Endothelial cell of umbilical vein (primary cell): ENCODE results near the gene PIGM. TPM values are rescaled to one million over a fixed set of nuclear protein-coding genes. Genes with fewer than 3 reads are reported as not detected.

ENCODE experiments used
- BruUV-seq: library from RNA; stranded (reverse); fragments of 400-500 nt; replicated peaks from 2 replicates; lab custom pipeline; 2021; lab: Mats Ljungman, UMichigan
- CTCF ChIA-PET: fragments of 300-600, 350-600 bp; sonication (Branson Sonifier 250); formaldehyde crosslinking; loops from one replicate; lab custom pipeline; 2021; ENCODE audit warnings: antibody characterized with exemption, inconsistent platforms; lab: Charles Lee
- POLR2A ChIA-PET: fragments of 300-600, 350-600 bp; sonication (Branson Sonifier 250); formaldehyde crosslinking; loops from one replicate; lab custom pipeline; 2021; ENCODE audit warnings: antibody characterized with exemption, inconsistent platforms; lab: Charles Lee
- DNase-seq: peaks from one replicate; pipeline ENCODE4 v3.0.0-alpha.2; 2011; ENCODE audit warnings: low read depth, low spot score
- FAIRE-seq: peaks from 2 replicates; lab custom pipeline; 2011; peaks lifted over from hg19 to GRCh38; lab: Jason Lieb, UNC
- H2AFZ ChIP-seq: 2 replicates; pipeline ENCODE4 v1.6.0; 2012; ENCODE audit warnings: low read depth, low read length, control low read depth, inconsistent platforms
- H3K27ac ChIP-seq: 2 replicates; pipeline ENCODE4 v1.5.1; 2011; ENCODE audit warnings: low read depth, mild to moderate bottlenecking, control low read depth, low read length, moderate library complexity; ENCODE audit not compliant: insufficient read depth
- H3K27me3 ChIP-seq, 2 experiments: 2 replicates each; pipeline versions ENCODE4 v1.6.0 to v1.6.1; 2011; ENCODE audit warnings: low read length in 2 of 2, mixed read lengths in 1 of 2; ENCODE audit not compliant: control insufficient read depth in 2 of 2, insufficient read depth in 2 of 2
- H3K36me3 ChIP-seq, 2 experiments: 2 replicates in 1 of 2; 3 replicates in 1 of 2; pipeline ENCODE4 v1.5.1; 2011; ENCODE audit warnings: low read length in 2 of 2, mild to moderate bottlenecking in 1 of 2, moderate library complexity in 1 of 2; ENCODE audit not compliant: control insufficient read depth in 2 of 2, insufficient read depth in 2 of 2; ENCODE audit errors: extremely low read depth in 1 of 2
- H3K4me1 ChIP-seq: 3 replicates; pipeline ENCODE4 v1.5.1; 2011; ENCODE audit warnings: mild to moderate bottlenecking, low read length; ENCODE audit not compliant: control insufficient read depth, insufficient read depth; ENCODE audit errors: extremely low read depth
- H3K4me2 ChIP-seq: 2 replicates; pipeline ENCODE4 v1.6.1; 2011; ENCODE audit warnings: low read length, control low read depth, mixed read lengths; ENCODE audit not compliant: insufficient read depth
- H3K4me3 ChIP-seq, 3 experiments: fragments of 200-600 bp in 1 of 3; sonication (generic), shearing (Covaris generic) in 1 of 3; replicated peaks in 1 of 3; 2 replicates each; pipeline ENCODE4 v1.5.1; 2011 to 2016; ENCODE audit warnings: control low read depth in 3 of 3, low read length in 3 of 3, mild to moderate bottlenecking in 2 of 3, inconsistent platforms in 1 of 3, low read depth in 1 of 3, moderate library complexity in 1 of 3; ENCODE audit not compliant: insufficient read depth in 1 of 3
- H3K79me2 ChIP-seq: 2 replicates; pipeline ENCODE4 v1.6.0; 2012; ENCODE audit warnings: low read length, inconsistent platforms; ENCODE audit not compliant: control insufficient read depth, insufficient read depth
- H3K9ac ChIP-seq: replicated peaks from 2 replicates; pipeline ENCODE3; 2011; ENCODE audit warnings: low read length, control low read depth; ENCODE audit not compliant: insufficient read depth; ENCODE audit errors: extremely low read depth
- H3K9me1 ChIP-seq: replicated peaks from 3 replicates; pipeline ENCODE4 v1.6.0; 2011; ENCODE audit warnings: mild to moderate bottlenecking, low read length; ENCODE audit not compliant: control insufficient read depth, insufficient read depth; ENCODE audit errors: extremely low read depth
- H3K9me3 ChIP-seq: replicated peaks from 2 replicates; pipeline ENCODE4 v1.5.1; 2012; ENCODE audit warnings: low read length, inconsistent platforms; ENCODE audit not compliant: control insufficient read depth, insufficient read depth
- H4K20me1 ChIP-seq: replicated peaks from 2 replicates; pipeline ENCODE3; 2011; ENCODE audit warnings: mild to moderate bottlenecking, low read length; ENCODE audit not compliant: control insufficient read depth, insufficient read depth; ENCODE audit errors: extremely low read depth
- EZH2 ChIP-seq: IDR thresholded peaks from 2 replicates; pipeline ENCODE4 v1.6.1; 2012; ENCODE audit warnings: borderline replicate concordance, low read depth, mild to moderate bottlenecking, moderate library complexity, low read length, inconsistent platforms; ENCODE audit not compliant: severe bottlenecking
- FOS ChIP-seq: IDR thresholded peaks from 2 replicates; pipeline ENCODE4 v1.6.1; 2011; ENCODE audit warnings: mild to moderate bottlenecking, low read length, moderate library complexity, borderline replicate concordance; ENCODE audit not compliant: insufficient read depth
- GATA2 ChIP-seq: IDR thresholded peaks from 2 replicates; pipeline ENCODE4 v1.7.0; 2011; ENCODE audit warnings: low read depth, mild to moderate bottlenecking, moderate library complexity, mixed read lengths, low read length; ENCODE audit not compliant: insufficient read length, insufficient read depth
- JUN ChIP-seq: IDR thresholded peaks from 2 replicates; pipeline ENCODE4 v1.6.1; 2011; ENCODE audit warnings: borderline replicate concordance, low read depth; ENCODE audit not compliant: insufficient read length, insufficient read depth
- MYC ChIP-seq: IDR thresholded peaks from one replicate; pipeline ENCODE4 v1.6.1; 2011; ENCODE audit warnings: mild to moderate bottlenecking, low read depth, low read length
- POLR2A ChIP-seq: IDR thresholded peaks from 2 replicates; pipeline ENCODE4 v1.6.1; 2012; ENCODE audit warnings: low read depth, mild to moderate bottlenecking, control low read depth, low read length
- POLR2AphosphoS5 ChIP-seq: IDR thresholded peaks from 2 replicates; pipeline ENCODE4 v1.6.1; 2012; ENCODE audit warnings: low read depth, mild to moderate bottlenecking, control low read depth, low read length, moderate library complexity; ENCODE audit not compliant: insufficient read depth
- dilution Hi-C: fragments of 300-500 bp; cut with MboI; formaldehyde crosslinking; loops from one replicate; pipeline ENCODE4 v1.15.0; 2019; ENCODE audit warnings: low sequenced_read_pairs; ENCODE audit not compliant: extremely low pct_ligation_motif_present
- intact Hi-C: fragments of 100-400 bp; cut with micrococcal nuclease; formaldehyde crosslinking; loops from one replicate; pipeline ENCODE4 v1.10.0; 2022
- polyA plus RNA-seq, 4 experiments: library from polyadenylated mRNA; depleted of rRNA in 3 of 4; stranded (reverse) in 3 of 4; unstranded in 1 of 4; fragments of >200 nt; gene quantifications; 2 replicates each; pipeline versions ENCODE4 v1.2.1 to v1.2.3, GENCODE V29; 2011 to 2012; ENCODE audit warnings: missing spikeins in 1 of 4
- total RNA-seq: library from RNA; stranded (reverse); gene quantifications from 2 replicates; pipeline ENCODE4 v1.2.3, GENCODE V29; 2021
- TF ChIP-seq, protein P1 (sequence below): IDR thresholded peaks from 2 replicates; pipeline ENCODE4 v1.6.1; 2011; ENCODE audit not compliant: insufficient read depth, insufficient read length
- TF ChIP-seq, protein P2 (sequence below), 2 donors: IDR thresholded peaks; 1 replicate in 1 of 2; 2 replicates in 1 of 2; pipeline ENCODE4 v1.5.1; 2011; ENCODE audit warnings: low read length in 2 of 2, mild to moderate bottlenecking in 2 of 2, moderate library complexity in 2 of 2, control low read depth in 1 of 2, inconsistent platforms in 1 of 2, low read depth in 1 of 2; ENCODE audit not compliant: insufficient read depth in 1 of 2; ENCODE audit errors: extremely low read depth in 1 of 2

The PIGM gene
- total and polyA plus RNA-seq, 2 donors (not counting 3 experiments of a cell fraction or from before 2014, with no cell fraction given), result 3.4 to 5.4 TPM

DNA sequence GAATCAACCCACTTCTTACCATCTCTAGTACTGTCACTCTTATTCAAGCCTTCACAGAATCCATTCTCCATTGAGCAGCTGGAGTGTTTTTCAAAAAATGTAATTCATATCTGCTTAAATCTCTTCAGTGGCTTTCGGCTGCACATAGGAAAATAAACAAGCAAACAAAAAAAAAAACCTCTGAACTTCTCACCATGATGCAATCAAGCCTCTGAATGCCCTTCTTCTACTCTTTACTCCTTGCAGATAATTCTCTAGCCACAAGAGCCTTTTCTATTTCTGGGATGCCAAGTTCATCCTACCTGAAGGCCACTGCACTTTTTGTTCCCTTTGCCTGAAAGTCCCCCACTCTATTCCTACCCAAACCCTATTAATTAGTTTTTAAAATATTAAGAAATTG lies 14.2 kb downstream of the PIGM start:
- no peak for FAIRE-seq
- intact Hi-C loops (no loop called here), dilution Hi-C loops (no loop called here)
- no peaks in the 10 kb centered on the region for H3K9me1 ChIP-seq
- peaks cover 11 to 17% of the 10 kb centered on the region in 2 experiments for H3K27me3 ChIP-seq
- no peaks in the 10 kb centered on the region for H3K36me3 ChIP-seq
- ChIA-PET CTCF (interaction anchor here (1.5 to 5.8 kb wide), 4 partner anchors 10 to 176 kb away, joined by 3 to 59 read pairs (median 4); no protein-coding TSS in a partner anchor), POLR2A (no interaction called here)
- no peaks in the 10 kb centered on the region for H3K4me1 ChIP-seq
- H4K20me1 ChIP-seq, result no peaks in the 10 kb centered on the region
- no peak for DNase-seq
- H3K4me3 ChIP-seq, result no peak overlapping the region
- H3K9me3 ChIP-seq, result no peaks in the 10 kb centered on the region
- H3K79me2 ChIP-seq, result no peaks in the 10 kb centered on the region
- no peak overlapping the region for H3K27ac ChIP-seq
- no TSS peak for BruUV-seq
- H3K4me2 ChIP-seq, result no peak overlapping the region
- TF ChIP-seq POLR2A, result no peak
- no peak for TF ChIP-seq GATA2
- TF ChIP-seq, protein P1, sequence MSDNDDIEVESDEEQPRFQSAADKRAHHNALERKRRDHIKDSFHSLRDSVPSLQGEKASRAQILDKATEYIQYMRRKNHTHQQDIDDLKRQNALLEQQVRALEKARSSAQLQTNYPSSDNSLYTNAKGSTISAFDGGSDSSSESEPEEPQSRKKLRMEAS, result no peak
- TF ChIP-seq FOS, result no peak
- TF ChIP-seq POLR2AphosphoS5, result no peak
- no peak for TF ChIP-seq MYC
- no peak for TF ChIP-seq EZH2
- TF ChIP-seq, protein P2, sequence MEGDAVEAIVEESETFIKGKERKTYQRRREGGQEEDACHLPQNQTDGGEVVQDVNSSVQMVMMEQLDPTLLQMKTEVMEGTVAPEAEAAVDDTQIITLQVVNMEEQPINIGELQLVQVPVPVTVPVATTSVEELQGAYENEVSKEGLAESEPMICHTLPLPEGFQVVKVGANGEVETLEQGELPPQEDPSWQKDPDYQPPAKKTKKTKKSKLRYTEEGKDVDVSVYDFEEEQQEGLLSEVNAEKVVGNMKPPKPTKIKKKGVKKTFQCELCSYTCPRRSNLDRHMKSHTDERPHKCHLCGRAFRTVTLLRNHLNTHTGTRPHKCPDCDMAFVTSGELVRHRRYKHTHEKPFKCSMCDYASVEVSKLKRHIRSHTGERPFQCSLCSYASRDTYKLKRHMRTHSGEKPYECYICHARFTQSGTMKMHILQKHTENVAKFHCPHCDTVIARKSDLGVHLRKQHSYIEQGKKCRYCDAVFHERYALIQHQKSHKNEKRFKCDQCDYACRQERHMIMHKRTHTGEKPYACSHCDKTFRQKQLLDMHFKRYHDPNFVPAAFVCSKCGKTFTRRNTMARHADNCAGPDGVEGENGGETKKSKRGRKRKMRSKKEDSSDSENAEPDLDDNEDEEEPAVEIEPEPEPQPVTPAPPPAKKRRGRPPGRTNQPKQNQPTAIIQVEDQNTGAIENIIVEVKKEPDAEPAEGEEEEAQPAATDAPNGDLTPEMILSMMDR (IDR thresholded peaks at IDR 0.05; ENCODE audit: extremely low read depth in 1 of 2, insufficient read depth in 1 of 2, low read depth in 1 of 2, low read length in 2 of 2), result no peak
- TF ChIP-seq JUN, result no peak
- no peak overlapping the region for H2AFZ ChIP-seq
- H3K9ac ChIP-seq, result no peak overlapping the region
